Hypothalamus (tissue), 51 donors: Measurements from ENCODE around the gene CDADC1.
"Not testable (repeated sequence)": the region's sequence is repeated elsewhere in the genome, so short reads cannot be mapped to it uniquely, and the experiment has no call there.

Source experiments
- DNase-seq, 51 donors: peaks; one replicate each; lab custom pipeline; 2025; lab: John Stamatoyannopoulos, UW

CDADC1 gene

DNA sequence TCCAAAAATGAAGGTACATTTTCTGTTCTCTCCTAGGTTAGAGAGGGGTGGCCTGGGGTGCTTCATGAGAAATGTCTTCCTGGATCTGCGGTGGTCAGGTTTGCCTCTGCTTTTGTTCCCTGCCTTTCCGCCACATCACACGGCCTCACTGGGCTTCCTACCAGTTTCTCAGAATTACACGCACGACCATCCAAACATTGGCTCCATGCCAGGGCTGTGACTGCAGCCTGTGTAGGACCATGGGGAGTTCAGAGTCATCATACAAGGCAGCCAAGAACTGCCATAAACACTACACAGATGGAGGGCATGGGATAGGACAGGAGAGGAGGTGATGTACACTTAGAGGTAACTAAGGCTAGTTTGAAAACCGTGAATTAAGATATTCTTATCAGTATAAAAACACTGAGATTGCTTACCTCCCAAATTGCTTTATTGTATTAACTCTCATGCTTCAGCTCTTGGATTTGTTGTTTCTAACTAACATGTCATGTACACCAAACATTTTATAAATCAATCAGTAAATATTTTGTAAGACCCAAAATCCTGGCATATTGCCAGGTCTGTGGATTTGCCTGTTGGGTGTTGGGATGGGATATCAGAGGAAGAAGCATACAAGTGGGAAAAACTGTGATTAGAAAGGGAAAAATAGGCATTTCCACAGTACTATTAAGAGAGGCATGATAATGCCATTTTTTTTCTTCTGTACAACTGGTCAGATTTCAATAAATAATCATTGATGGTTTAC lies 45.2 kb downstream of the CDADC1 start:
- peak in 33 of 51 donors; percentile 12 to 71 (median 44) for DNase-seq

DNA sequence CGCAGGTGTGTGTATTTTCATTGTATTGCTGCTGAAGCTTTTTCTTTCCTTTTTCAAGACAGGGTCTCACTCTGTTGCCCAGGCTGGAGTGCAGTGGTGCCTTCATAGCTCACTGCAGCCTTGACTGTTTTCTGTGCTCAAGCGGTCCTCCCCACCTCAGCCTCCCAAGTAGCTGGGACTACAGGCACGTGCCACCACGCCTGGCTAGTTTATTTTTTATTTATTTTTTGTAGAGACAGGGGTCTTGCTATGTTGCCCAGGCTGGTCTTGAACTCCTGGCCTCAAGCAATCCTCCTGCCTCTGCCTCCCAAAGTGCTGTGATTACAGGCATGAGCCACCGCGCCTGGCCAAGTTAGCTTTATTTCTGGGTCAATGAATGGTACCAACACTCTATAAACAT lies 47.0 kb downstream of the CDADC1 start:
- not testable (repeated sequence) for DNase-seq

DNA sequence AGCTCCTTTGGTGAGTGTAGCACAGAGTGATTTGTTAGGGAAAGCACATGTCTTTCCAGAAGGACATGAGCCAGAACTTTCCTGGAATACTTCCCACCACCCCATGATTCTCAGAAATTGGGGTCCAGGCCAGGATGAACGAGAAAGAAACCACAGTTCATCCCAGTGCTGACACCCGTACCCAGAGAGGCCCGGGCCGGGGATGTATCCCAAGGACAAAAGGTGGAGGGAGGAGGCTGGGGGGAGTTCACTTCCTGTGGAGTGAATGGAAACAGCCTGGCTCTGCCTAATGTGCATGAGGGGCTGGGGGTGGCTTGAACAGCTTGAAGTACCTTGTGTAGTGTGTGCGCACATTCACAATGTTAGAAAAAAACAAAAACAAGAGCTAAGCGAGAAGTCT lies 47.5 kb downstream of the CDADC1 start:
- peak in 6 of 51 donors; percentile 11 to 55 (median 30) for DNase-seq

DNA sequence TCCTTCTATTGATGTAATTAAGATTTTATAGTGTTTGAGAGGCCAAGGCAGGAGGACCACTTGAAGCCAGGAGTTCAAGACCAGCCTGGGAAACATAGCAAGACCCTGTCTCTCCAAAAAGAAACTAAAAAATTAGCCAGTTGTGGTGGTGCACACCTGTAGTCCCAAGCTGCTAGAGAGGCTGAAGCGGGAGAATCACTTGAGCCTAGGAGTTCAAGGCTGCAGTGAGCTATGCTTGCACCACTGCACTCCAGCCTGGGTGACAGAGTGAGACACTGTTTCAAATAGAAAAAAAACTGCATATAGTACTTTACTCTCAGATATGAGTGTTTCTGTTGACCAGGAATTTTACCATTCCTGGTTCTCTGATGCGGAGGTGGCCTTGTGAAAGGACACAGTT lies 48.9 kb downstream of the CDADC1 start:
- DNase-seq = no peak

DNA sequence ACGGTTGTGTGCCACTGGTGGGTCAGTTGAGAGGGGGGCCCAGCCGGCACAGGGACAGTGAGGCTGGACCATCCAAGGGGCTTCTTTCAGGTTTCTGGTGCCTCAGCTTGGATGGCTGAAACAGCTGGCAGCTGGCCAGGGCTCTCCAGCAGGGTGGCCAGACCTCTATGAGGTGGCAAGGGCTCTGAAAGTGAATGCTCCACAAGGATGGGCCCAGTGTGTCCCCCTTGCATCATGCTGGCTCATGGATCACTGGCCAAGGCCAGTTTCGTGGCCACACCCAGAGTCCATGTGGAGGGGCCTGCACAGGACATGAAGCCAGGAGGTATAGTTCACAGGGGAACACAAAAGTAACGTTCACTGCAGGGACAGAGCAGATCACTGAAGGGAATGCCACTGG lies 49.6 kb downstream of the CDADC1 start:
- no peak for DNase-seq

DNA sequence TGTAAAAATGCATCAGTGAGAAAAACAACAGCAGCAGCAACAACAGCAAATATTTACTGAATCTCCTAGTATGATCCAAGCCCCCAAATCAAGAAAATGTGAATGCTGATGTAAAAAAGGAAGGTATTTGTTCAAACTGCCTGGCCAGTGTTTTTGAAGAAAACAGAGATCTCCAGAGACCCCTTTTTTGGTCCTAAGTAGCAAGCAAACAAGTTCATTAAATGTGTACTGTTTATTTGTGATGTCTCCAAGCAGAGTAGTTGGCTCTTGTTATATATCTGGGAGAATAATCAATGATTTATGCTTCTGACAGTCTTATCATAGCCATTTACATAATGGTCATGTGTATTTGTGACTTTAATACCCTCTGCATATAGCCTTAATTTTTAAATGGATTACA lies 50.7 kb downstream of the CDADC1 start:
- no peak for DNase-seq

DNA sequence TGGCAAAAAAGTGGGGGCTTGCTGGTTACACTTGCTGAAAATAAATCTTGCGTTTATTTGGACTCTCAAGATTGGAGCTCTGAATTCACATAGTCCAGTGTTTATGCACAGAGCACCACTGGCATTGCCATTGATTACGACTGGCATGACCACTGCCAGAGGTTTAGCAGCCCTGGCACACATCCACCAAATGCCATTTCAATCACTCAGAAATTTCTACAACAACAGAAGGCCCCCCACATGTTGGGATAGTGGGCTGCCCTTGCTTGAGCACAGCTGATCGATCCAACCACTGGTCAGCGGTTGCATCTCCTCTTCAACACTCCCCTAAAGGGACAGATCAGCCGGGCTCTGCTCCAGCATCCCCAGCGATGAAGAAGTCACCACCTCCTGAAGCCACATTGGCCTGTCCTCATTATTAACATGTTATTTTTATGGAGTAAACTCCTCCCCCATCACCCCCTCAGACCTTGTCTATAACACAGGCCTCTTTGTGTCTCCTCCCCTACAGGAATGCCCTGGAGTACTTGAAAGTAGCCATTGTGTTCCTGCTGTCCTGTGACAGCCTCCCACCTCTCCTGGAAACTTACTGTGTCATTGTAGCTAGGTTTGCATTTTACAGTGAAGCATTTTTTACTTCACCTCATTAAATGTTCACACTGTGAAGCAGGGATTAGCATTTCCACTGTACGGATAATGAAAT lies 51.3 kb downstream of the CDADC1 start:
- DNase-seq = peak in 5 of 51 donors; percentile 15 to 33 (median 26)

DNA sequence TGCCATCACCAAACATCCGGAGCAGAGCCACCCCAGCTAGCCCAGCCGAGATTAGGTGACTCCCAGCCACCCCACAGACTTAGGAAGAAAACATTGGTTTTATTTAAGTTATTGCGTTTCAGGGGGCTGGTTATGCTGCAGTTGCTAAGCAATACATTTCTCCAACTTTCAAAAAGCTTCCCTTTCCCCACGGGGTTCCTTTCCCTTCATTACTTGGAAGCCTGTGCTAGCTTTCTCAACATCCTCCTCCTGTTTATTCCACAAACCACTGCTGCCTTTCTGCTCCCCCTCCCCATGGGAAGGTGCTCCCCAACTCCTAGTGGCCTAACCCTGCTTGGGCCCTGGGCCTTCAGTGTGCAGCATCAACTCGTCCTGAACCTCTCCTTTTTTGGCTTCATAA lies 52.6 kb downstream of the CDADC1 start:
- peak in 1 of 51 donors; percentile 22 for DNase-seq

DNA sequence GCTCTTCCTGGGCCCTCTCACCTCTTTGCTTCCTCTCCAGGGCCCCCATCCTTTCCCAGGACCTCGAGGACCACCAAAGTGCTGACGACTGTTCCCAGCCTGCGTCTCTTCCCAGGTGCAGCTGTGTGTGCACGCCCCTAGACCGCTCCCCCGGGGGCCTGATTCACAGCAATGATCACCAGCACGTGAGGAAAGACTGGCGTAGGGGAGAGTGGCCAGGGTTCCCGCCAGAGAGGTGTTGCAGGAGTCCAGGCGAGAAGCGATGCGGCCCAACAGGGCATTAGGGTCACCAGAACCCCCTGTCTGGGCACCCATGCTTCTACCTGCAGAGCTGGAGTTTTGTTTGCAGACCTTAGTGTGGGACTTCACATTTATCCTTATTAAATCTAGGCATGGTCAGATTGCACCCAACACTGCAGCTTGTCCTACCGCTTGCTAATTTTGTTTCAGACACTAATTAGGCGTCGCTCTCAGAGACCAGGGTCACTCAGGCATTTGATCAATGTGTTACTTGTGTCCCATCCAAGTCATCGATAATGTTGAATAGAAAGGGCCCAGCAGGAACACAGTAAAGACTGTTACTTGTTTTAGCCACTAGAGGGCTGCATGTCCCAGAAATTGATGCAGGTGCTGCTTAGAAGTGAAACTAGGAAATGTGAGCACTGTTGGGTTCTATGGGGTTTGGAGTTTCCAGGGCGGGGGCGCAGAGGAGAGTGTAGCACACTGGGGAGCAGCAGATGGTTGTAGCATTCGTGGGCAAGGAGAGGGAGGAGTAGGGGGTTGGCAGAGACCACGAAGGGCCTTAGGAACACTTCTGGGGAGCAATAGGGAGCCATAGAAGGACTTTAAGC lies 53.2 kb downstream of the CDADC1 start:
- peak in 31 of 51 donors; percentile 12 to 85 (median 43) for DNase-seq

DNA sequence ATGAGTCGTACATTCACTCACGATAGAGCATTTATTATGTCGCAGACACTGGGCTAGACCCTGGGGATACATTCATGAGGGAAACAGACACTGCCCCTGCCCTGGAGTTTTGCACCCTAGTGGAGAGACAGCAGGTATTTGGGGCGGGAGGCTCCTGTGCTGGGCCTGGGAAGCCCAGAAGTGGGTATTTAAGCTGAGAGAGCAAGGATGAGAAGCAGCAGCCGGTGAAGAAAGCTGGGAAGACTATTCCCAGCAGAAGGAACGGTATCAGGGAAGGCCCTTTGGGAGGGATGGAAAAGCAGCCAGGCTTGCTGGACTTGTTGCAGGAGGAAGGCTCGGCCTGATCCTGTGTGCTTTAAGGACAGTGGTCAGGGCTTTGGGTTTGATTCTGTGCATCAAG lies 54.5 kb downstream of the CDADC1 start:
- DNase-seq = peak in 1 of 51 donors; percentile 9

DNA sequence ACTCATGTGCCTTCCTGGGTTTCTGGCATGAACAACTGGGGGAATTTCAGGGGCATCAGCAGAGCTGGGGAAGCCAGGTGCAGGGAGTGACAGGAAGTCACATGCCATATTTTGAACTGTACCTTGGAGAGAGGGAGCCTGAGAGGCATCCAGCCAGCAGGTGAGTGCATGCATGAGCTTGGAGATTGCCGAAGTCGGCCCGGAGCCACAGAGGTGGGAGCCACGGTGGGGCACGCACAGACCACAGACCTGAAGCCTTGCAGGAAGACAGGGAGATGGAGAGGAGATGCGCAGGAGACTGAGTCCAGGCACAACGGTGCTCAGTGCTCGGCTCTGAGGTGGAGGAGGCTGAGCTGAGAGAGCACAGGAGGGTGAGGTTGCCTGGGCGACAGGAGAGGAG lies 55.1 kb downstream of the CDADC1 start:
- DNase-seq = no peak

DNA sequence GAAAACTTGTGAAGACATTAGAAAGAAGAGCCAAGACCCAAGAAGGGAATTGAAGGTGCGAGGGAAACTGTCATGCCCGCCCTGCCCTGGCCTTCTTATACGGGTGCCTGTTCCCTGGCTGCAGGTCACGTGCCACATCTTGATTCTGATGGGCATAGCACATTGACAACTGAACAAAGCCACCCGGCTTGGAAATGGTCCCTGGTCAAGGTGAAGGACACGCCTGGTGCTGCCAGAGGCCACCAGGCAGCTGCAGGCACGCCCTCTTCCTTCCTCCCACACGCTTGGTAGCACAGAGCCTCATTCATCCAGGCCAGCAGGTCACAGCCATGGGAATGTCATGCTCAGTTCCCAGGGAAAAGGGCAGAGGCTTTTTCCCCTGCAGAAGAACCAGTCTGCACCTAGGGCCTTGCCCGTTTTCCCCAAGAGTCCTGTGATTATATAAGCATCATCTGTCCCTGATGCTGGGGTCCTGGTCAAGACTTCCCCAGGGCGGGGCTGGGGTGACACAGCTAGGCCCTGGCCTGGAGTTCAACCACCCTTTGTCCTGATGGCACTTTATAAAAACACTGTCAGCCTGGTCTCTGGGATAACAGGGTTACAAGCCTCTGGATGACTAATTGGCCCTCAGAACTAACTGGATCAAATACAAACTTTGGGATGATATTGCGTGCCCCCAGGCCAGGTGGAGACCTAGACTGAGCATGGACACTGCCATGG lies 56.0 kb downstream of the CDADC1 start:
- peak in 16 of 51 donors; percentile 13 to 57 (median 36) for DNase-seq

DNA sequence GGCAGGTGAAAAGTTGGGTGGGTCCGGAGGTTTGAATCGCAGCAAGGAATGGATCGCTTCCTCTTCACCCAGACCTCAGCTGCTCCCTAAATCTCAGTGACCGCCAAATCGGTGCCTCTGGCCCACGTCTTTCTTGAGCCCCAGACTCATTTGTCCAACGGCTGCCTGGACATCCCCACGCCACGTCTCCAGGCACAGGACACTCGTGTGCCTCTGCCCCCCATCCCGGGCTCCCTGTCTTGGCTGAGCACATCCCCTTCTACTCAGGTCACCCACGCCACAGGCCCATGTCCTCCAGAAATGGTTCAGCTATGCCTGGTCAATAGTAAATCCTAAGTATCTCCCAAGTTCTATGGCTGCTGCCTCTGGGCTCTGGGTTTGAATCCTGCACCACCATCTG lies 56.6 kb downstream of the CDADC1 start:
- DNase-seq = no peak

DNA sequence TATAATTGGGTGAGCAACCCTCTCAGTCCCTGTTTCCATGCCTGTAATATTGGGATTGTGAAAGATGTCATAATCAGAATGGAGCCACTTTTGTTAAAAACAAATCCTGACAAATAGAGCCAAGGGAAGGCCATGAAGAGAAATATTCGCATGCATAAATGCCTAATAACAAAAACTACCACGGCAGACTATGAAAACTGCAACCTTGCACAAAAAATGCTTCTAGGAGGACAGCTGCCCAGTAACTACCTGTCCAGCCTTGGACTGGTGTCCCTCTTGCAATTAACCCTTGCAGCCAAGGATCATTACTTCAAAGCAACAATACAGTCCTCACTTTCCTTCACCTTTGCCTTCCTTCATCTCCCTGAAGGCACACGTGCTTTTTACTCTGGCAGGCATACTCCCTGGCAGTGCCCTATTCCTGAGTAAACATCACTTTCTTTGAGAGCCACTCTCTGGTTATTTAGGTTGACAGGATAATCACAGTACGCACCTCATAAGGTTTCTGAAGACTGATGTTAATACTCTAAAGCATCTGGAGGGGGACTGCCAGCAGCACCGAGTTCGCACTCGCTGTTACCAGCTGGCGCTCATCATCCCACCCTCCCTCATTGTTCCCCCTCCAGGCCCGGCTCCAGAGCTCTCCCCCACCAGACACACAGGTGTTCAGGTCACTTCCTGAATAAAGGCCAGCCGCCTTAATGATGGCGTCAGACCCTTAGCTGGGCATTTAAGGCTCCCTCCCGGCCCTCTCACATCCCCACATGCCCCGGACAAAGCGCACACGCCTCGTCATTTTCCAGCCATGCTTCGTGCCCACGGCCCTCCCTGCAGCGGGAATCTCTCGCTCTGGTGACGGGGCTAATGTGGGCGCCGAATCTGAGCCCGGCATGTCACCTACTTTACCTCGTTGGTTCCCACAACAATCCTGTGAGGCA lies 57.3 kb downstream of the CDADC1 start:
- no peak for DNase-seq

DNA sequence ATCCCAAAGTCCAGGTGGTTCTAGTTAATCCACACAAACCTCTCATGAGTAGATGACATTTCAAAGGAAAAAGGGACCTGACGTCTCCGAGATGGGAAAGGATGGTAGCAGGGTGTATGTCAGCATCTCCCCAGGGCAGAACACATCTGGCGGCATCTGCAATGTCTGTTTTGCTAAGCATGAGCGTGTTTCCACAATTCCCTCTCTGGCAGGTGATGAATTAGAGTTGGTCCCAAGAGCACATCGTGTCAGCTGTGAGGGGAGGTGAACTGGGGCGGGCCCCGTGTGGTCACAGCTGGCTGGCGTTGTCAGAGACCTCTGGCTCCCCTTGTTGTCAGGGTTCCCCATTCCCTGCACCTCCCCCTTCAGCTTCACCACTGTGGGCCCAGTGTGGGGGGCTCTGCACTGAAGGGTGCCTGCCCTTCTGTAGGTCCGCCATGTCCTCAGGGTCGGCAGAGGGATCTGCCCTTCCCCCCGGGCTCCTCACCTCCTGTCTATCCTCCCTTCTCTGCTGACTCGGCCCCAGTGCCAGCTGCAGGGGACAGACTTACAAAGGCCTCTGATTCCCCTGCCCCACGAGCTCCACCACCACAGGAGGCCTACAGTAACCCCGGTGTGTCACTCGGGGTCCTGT lies 58.2 kb downstream of the CDADC1 start:
- DNase-seq = no peak

DNA sequence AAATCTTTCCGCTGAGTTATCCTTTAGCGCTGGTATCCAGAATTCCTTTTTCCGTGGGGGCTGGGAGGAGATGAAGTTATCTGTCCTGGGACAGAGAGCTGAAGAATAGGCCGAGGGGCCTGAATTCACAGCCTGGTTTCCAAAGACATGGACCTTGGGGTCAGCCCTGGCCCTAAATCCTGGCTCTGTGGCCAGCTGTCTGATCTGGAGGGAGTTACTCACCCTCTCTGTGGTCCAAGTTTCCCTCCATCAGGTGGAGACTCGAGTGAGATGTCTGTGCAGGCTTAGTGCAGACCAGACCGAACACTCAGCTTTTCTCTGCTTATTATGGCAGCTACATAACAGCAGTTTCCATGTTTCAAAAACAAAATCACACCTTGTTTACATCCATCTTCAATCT lies 59.6 kb downstream of the CDADC1 start:
- DNase-seq = no peak

DNA sequence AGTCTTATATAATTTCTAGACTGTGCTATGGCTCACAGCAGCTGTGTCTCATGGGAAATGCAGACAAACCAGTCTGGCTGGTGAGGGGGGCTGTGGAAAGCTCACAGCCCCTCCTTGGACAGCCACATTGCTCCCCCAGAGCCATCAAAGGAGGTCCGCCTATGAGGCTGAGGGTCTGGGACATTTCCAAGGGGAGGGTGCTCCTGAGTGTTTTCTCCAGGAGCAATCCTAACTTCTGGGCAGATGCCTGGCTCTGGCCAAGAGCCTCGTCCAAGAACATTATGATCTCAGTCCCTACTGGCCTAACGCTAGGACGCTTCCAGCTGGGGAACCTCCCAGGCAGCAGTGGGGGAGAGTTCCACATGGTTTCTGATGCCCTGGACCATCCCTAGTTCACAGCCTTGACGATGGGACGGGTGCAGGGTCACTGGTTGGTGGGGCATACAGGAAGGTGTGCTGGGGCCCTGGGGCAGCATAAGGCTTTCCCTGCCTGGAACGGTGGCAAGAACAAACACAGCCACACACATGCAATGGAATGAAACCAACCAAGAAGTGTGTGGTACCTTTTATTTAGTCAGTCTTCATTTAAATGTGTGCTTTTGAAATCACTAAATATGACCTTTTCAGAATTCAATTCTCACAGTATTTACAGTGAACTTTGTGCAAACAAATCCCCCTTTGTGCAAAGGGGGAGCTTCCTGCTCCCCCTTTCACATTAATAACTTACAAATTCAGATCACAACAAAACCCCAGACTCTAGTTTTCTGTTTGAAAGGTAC lies 60.6 kb downstream of the CDADC1 start:
- DNase-seq = peak in 43 of 51 donors; percentile 24 to 84 (median 65)

DNA sequence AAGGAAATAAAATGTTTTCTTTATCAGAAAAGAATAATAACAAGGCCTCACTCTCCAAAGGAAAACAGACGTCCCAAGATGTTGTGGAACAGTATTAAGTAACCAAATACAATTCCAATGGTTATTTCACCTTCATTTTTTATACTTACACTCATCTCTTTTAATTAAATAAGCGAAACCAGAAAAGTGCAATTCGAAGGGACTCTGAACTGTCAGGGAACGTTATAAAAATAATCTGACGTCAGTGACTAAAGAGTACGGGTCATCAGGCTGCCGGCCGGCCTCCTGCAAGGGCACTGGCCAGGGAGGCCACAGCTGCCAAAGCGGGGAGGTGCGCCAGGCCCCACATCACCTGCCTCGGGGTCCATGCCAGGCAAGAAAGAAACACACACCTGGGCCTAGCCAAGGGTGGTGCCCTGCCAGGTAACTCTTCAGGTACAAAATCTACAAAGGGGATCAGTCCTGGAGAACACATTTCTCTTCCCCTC lies 61.2 kb downstream of the CDADC1 start:
- DNase-seq = peak in 18 of 51 donors; percentile 10 to 51 (median 27)
